Spleen (tissue), 11 donors: ENCODE measurements around the gene CCSAP. TPM values are rescaled to one million over a fixed set of nuclear protein-coding genes. Genes with fewer than 3 reads are reported as not detected.
"Not testable (repeated sequence)": the region's sequence is repeated elsewhere in the genome, so short reads cannot be mapped to it uniquely, and the experiment has no call there.

ENCODE experiments used
- DNase-seq: peaks from one replicate; pipeline ENCODE4 v3.0.0-alpha.2; 2020
- H3K27ac ChIP-seq, 8 donors: fragments of 200-600 bp; sonication (generic) in 7 of 8; 1 replicate in 4 of 8; 2 replicates in 4 of 8; pipeline versions ENCODE4 v1.5.0 to v1.8.0; 2016 to 2021; ENCODE audit warnings: inconsistent platforms in 4 of 8, mild to moderate bottlenecking in 4 of 8, moderate library complexity in 1 of 8
- H3K27me3 ChIP-seq, 7 donors: fragments of 200-600 bp; sonication (generic) in 6 of 7; replicated peaks in 1 of 7; 1 replicate in 4 of 7; 2 replicates in 3 of 7; pipeline versions ENCODE4 v1.5.0 to v1.8.0; 2016 to 2021; ENCODE audit warnings: inconsistent platforms in 3 of 7, mild to moderate bottlenecking in 1 of 7
- H3K36me3 ChIP-seq, 6 donors: fragments of 200-600 bp; sonication (generic) in 5 of 6; 1 replicate in 4 of 6; 2 replicates in 2 of 6; pipeline versions ENCODE4 v1.5.0 to v1.8.0; 2016 to 2021; ENCODE audit warnings: inconsistent platforms in 2 of 6
- H3K4me1 ChIP-seq, 6 donors: fragments of 200-600 bp; sonication (generic) in 5 of 6; 1 replicate in 3 of 6; 2 replicates in 3 of 6; pipeline versions ENCODE4 v1.5.0 to v1.8.0; 2016 to 2021; ENCODE audit warnings: inconsistent platforms in 3 of 6
- H3K4me3 ChIP-seq, 8 donors: fragments of 200-600 bp; sonication (generic) in 7 of 8; 1 replicate in 4 of 8; 2 replicates in 4 of 8; pipeline versions ENCODE4 v1.5.0 to v1.8.0; 2016 to 2021; ENCODE audit warnings: inconsistent platforms in 4 of 8, mild to moderate bottlenecking in 4 of 8, moderate library complexity in 2 of 8
- H3K9me3 ChIP-seq, 8 donors: fragments of 200-600 bp; sonication (generic) in 7 of 8; 1 replicate in 4 of 8; 2 replicates in 4 of 8; pipeline versions ENCODE4 v1.5.0 to v1.8.0; 2016 to 2021; ENCODE audit warnings: inconsistent platforms in 4 of 8
- POLR2A ChIP-seq, 3 donors: fragments of 450-650 bp; IDR thresholded peaks; one replicate each; pipeline ENCODE4 v1.5.1; 2017; ENCODE audit warnings: antibody characterized with exemption in 3 of 3, mild to moderate bottlenecking in 1 of 3
- POLR2AphosphoS5 ChIP-seq, 3 donors: sonication (generic); formaldehyde crosslinking; IDR thresholded peaks; one replicate each; pipeline ENCODE4 v1.5.1; 2017; ENCODE audit warnings: antibody characterized with exemption in 3 of 3
- WGBS, 5 donors: extraction: QIAGEN DNeasy Blood & Tissue Kit in 3 of 5; methylation state at CpG; one replicate each; pipeline versions ENCODE4 v1.1.5 to v1.1.7; 2013 to 2018; 5-methylcytosine and 5-hydroxymethylcytosine counted together
- intact Hi-C: fragments of 100-400 bp; cut with DNase I; formaldehyde crosslinking; loops from one replicate; pipeline ENCODE4 v1.15.0; 2023; ENCODE audit warnings: low total_unique reads
- polyA plus RNA-seq, 3 donors: library from polyadenylated mRNA; stranded (reverse); fragments of 200-250 nt; gene quantifications; one replicate each; pipeline ENCODE4 v1.2.1, GENCODE V29; 2013
- total RNA-seq, 7 donors: library from RNA; depleted of rRNA in 3 of 7; stranded (reverse); fragments of >200 nt in 3 of 7; fragmentation: NEBNext Ultra II Directional in 4 of 7; extraction: Animal tissue kit (Norgen Biotek cat#: 25700) in 4 of 7; gene quantifications; one replicate each; pipeline versions ENCODE4 v1.1.0 to v1.2.1, GENCODE V29; 2016 to 2021
- TF ChIP-seq, protein P1 (sequence below), 11 experiments: fragments of 200-600 bp in 7 of 11; fragments of 450-650 bp in 4 of 11; sonication (generic) in 4 of 11; IDR thresholded peaks in 8 of 11; conservative IDR thresholded peaks in 3 of 11; 1 replicate in 7 of 11; 2 replicates in 4 of 11; pipeline versions ENCODE4 v1.4.0 to v1.8.0; 2016 to 2021; ENCODE audit warnings: antibody characterized with exemption in 11 of 11, inconsistent platforms in 4 of 11, mild to moderate bottlenecking in 1 of 11
- donor health status: healthy with polysubstance abuse.
- donor health status: DM: no; HTN: no; CAD: no; lungs with moderate emphysema.
- donor health status: DM: no; HTN: no; CAD: no.
- donor health status: Bipolar disorder and iron deficiency.
- donor health status: healthy.
- donor health status: DM: no; HTN: no; CAD: no.
- donor health status: DM: yes; HTN: yes; CAD: no.

The CCSAP gene
- total and polyA plus RNA-seq, 10 donors, result 2.1 to 11.4 (median 8.8) TPM

GRCh38 chr1:229381234-229381633, 38.4 kb upstream of the CCSAP start:
- intact Hi-C loops, result no loop called here
- no peak overlapping the region for H3K4me3 ChIP-seq
- H3K27ac ChIP-seq, result no peak overlapping the region
- H3K9me3 ChIP-seq, result no peaks in the 10 kb centered on the region
- DNase-seq, result no peak
- H3K4me1 ChIP-seq, result no peaks in the 10 kb centered on the region
- 69 to 82% (median 79%) methylated on average over 6 to 8 of the region's 8 CpGs for WGBS, 5 donors
- TF ChIP-seq, protein P1, sequence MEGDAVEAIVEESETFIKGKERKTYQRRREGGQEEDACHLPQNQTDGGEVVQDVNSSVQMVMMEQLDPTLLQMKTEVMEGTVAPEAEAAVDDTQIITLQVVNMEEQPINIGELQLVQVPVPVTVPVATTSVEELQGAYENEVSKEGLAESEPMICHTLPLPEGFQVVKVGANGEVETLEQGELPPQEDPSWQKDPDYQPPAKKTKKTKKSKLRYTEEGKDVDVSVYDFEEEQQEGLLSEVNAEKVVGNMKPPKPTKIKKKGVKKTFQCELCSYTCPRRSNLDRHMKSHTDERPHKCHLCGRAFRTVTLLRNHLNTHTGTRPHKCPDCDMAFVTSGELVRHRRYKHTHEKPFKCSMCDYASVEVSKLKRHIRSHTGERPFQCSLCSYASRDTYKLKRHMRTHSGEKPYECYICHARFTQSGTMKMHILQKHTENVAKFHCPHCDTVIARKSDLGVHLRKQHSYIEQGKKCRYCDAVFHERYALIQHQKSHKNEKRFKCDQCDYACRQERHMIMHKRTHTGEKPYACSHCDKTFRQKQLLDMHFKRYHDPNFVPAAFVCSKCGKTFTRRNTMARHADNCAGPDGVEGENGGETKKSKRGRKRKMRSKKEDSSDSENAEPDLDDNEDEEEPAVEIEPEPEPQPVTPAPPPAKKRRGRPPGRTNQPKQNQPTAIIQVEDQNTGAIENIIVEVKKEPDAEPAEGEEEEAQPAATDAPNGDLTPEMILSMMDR (IDR thresholded peaks at IDR 0.05 in 8 of 11, conservative IDR thresholded peaks at IDR 0.05 in 3 of 11), result no peak
- TF ChIP-seq POLR2A (IDR thresholded peaks at IDR 0.05) (no peak), POLR2AphosphoS5 (IDR thresholded peaks at IDR 0.05) (no peak)
- peaks cover 0 to 38% (median 0%) of the 10 kb centered on the region in 7 donors for H3K27me3 ChIP-seq
- no peaks in the 10 kb centered on the region for H3K36me3 ChIP-seq

DNA sequence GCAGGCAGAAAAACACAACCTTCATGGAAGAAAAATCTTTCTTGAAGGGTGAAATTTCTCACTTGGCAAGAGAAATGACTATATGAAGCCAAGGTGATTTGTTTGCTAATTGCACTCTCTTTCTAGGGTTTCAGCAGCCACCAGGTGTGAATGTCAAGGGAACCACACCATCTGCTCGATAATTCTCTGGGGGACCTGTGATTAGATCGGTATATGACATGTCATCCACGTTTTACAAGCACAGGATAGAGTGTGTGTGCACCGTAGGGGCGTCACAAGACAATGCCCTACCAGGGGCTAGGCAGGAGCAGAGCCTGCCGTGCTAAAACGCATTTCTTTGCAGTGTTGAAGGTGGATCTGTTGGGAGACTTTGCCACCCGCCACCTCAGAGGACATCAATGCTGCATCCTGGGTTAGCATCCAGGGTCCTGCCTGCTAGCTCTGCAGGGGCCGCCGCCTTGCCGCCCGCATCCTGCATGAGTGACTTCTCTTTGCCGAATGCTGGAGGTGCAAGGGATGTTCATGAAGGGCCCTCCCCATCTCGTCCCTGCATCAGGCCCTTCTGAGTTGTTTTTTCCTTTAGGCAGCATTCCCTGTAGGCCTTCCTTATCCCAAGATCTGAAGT, 37.8 kb upstream of the CCSAP start:
- Histone ChIP-seq H3K9me3 (no peaks in the 10 kb centered on the region), H3K4me3 (no peak overlapping the region), H3K27me3 (peaks cover 0 to 32% (median 0%) of the 10 kb centered on the region in 7 donors), H3K36me3 (no peaks in the 10 kb centered on the region), H3K27ac (no peak overlapping the region), H3K4me1 (no peaks in the 10 kb centered on the region)
- intact Hi-C loops, result no loop called here
- no peak for DNase-seq
- 73 to 80% (median 76%) methylated on average over 14 of the region's 14 CpGs for WGBS, 5 donors
- TF ChIP-seq, protein P1 (IDR thresholded peaks at IDR 0.05 in 8 of 11, conservative IDR thresholded peaks at IDR 0.05 in 3 of 11), result no peak
- no peak for TF ChIP-seq POLR2A (IDR thresholded peaks at IDR 0.05)
- TF ChIP-seq POLR2AphosphoS5 (IDR thresholded peaks at IDR 0.05), result no peak

- peaks cover 0 to 24% (median 0%) of the 10 kb centered on the region in 7 donors for H3K27me3 ChIP-seq
- no peak overlapping the region for H3K4me3 ChIP-seq
- TF ChIP-seq, protein P1 (IDR thresholded peaks at IDR 0.05 in 8 of 11, conservative IDR thresholded peaks at IDR 0.05 in 3 of 11), result no peak
- no peak for TF ChIP-seq POLR2AphosphoS5 (IDR thresholded peaks at IDR 0.05)
- no peak for TF ChIP-seq POLR2A (IDR thresholded peaks at IDR 0.05)
- no peaks in the 10 kb centered on the region for H3K36me3 ChIP-seq
- H3K9me3 ChIP-seq, result no peaks in the 10 kb centered on the region
- DNase-seq, result no peak
- no peaks in the 10 kb centered on the region for H3K4me1 ChIP-seq
- 58 to 81% (median 64%) methylated on average over 5 of the region's 5 CpGs for WGBS, 5 donors
- intact Hi-C loops, result no loop called here
- no peak overlapping the region for H3K27ac ChIP-seq
Measured at GRCh38 chr1:229379846-229380245, 37.0 kb upstream of the CCSAP start.

GRCh38 chr1:229378586-229379367, 35.9 kb upstream of the CCSAP start:
- Histone ChIP-seq H3K4me3 (no peak overlapping the region), H3K4me1 (no peaks in the 10 kb centered on the region), H3K9me3 (no peaks in the 10 kb centered on the region), H3K27me3 (peaks cover 0 to 23% (median 0%) of the 10 kb centered on the region in 7 donors), H3K36me3 (no peaks in the 10 kb centered on the region), H3K27ac (no peak overlapping the region)
- DNase-seq, result no peak
- intact Hi-C loops, result no loop called here
- 67 to 72% (median 69%) methylated on average over 7 of the region's 7 CpGs for WGBS, 5 donors
- TF ChIP-seq POLR2AphosphoS5 (IDR thresholded peaks at IDR 0.05), result no peak
- TF ChIP-seq, protein P1 (IDR thresholded peaks at IDR 0.05 in 8 of 11, conservative IDR thresholded peaks at IDR 0.05 in 3 of 11), result no peak
- no peak for TF ChIP-seq POLR2A (IDR thresholded peaks at IDR 0.05)

GRCh38 chr1:229378035-229378434, 35.2 kb upstream of the CCSAP start:
- not testable (repeated sequence) for H3K4me3 ChIP-seq
- WGBS, 5 donors, result 93 to 96% (median 95%) methylated on average over 6 of the region's 6 CpGs

More at GRCh38 chr1:229378035-229378434, 35.2 kb upstream of the CCSAP start:
- DNase-seq, H3K9me3 ChIP-seq, H3K4me1 ChIP-seq, H3K36me3 ChIP-seq, H3K27ac ChIP-seq, intact Hi-C loops: not testable (repeated sequence)
- H3K27me3 ChIP-seq, result peaks cover 0 to 23% (median 0%) of the 10 kb centered on the region in 7 donors
